IPS-NIHi11 (cell line): ENCODE results near the gene TBC1D22B.
"Not testable (repeated sequence)": the region's sequence is repeated elsewhere in the genome, so short reads cannot be mapped to it uniquely, and the experiment has no call there.

ENCODE experiments used
- DNase-seq: peaks from one replicate; pipeline ENCODE4 v3.0.0; 2012; ENCODE audit warnings: mixed read lengths, low spot score

Gene TBC1D22B

GRCh38 chr6:37303891-37304503, 46.4 kb downstream of the TBC1D22B start:
- peak; percentile 51 for DNase-seq

- no peak for DNase-seq
These were observed 47.2 kb downstream of the TBC1D22B start for GRCh38 chr6:37304766-37305165.

GRCh38 chr6:37305841-37306425, 48.4 kb downstream of the TBC1D22B start:
- no peak for DNase-seq

GRCh38 chr6:37306624-37307222, 49.2 kb downstream of the TBC1D22B start:
- peak; percentile 17 for DNase-seq

- DNase-seq: not testable (repeated sequence)
These were observed 49.9 kb downstream of the TBC1D22B start for GRCh38 chr6:37307484-37307883.

- peak; percentile 16 for DNase-seq
These were observed 50.7 kb downstream of the TBC1D22B start for GRCh38 chr6:37308069-37308815.

GRCh38 chr6:37309046-37309445, 51.5 kb downstream of the TBC1D22B start:
- no peak for DNase-seq

GRCh38 chr6:37309692-37310091, 52.1 kb downstream of the TBC1D22B start:
- DNase-seq: no peak

GRCh38 chr6:37310966-37311365, 53.4 kb downstream of the TBC1D22B start:
- no peak for DNase-seq

GRCh38 chr6:37311741-37312473, 54.3 kb downstream of the TBC1D22B start:
- no peak for DNase-seq

- no peak for DNase-seq
These were observed 56.3 kb downstream of the TBC1D22B start for GRCh38 chr6:37313723-37314486.

GRCh38 chr6:37314487-37315156, 57.0 kb downstream of the TBC1D22B start:
- DNase-seq: peak; percentile 62

GRCh38 chr6:37315157-37315515, 57.6 kb downstream of the TBC1D22B start:
- no peak for DNase-seq

GRCh38 chr6:37316071-37316470, 58.5 kb downstream of the TBC1D22B start:
- DNase-seq: no peak

- DNase-seq: no peak
These were observed 59.9 kb downstream of the TBC1D22B start for GRCh38 chr6:37317312-37318038.

GRCh38 chr6:37319156-37319555, 61.6 kb downstream of the TBC1D22B start:
- DNase-seq: no peak

- no peak for DNase-seq
These were observed 62.4 kb downstream of the TBC1D22B start for GRCh38 chr6:37319856-37320480.

GRCh38 chr6:37320646-37321045, 63.1 kb downstream of the TBC1D22B start:
- DNase-seq: no peak

- DNase-seq: no peak
These were observed 63.5 kb downstream of the TBC1D22B start for GRCh38 chr6:37321101-37321500.
